Ovary (tissue), 3 donors: ENCODE measurements around the gene CNNM1.

ENCODE experiments used
- CTCF ChIP-seq, 3 donors: fragments of 450-650 bp in 2 of 3; fragments of 200-600 bp in 1 of 3; IDR thresholded peaks; one replicate each; pipeline versions ENCODE4 v1.5.1 to v1.8.0; 2016 to 2022; ENCODE audit warnings: antibody characterized with exemption in 3 of 3, mild to moderate bottlenecking in 1 of 3
- EP300 ChIP-seq: sonication (generic); formaldehyde crosslinking; IDR thresholded peaks from one replicate; pipeline ENCODE4 v1.6.1; 2017; ENCODE audit warnings: antibody characterized with exemption
- POLR2A ChIP-seq: fragments of 450-650 bp; IDR thresholded peaks from one replicate; pipeline ENCODE4 v1.6.1; 2017; ENCODE audit warnings: antibody characterized with exemption, mild to moderate bottlenecking, moderate library complexity
- donor health status: DM: no; HTN: no; CAD: no.

- TF ChIP-seq CTCF (IDR thresholded peaks at IDR 0.05): no peak
- no peak for TF ChIP-seq POLR2A
- no peak for TF ChIP-seq EP300
These were observed 415 bp upstream of the CNNM1 start for GRCh38 chr10:99328579-99329303.
